ENCODE data around the gene IL12B. TPM values are rescaled to one million over a fixed set of nuclear protein-coding genes. Genes with fewer than 3 reads are reported as not detected.

IL12B gene
- total RNA-seq = not detected in 2 replicates

DNA sequence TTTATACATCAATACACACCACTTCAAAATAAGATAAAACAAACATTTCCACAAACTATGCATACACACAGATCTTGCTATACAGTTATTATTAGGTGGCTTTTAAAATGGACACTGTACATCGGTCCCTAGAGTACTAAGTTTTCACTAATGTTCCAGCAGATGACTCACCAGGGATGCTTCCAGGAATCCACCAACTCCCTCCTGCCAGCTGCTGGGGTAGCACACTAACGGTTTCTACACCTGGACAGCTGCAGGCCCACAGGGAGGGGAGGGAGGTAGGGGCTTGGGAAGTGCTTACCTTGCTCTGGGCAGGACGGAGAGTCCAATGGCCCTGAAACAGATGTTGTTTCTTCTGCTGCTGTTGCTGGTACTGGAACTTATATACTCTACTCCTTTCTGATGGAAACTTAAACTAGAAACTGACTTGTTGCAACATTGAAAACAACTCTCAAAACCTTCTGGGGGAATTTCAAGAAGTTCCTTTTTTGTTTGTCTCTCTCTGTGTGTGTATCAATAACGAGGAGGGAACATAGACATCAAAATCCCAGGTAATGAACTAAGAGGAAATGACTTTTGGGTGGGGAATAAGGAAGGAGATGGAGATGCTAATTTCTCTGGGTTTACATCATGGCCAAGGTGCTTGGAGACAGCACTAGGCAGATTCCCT, at the start of gene IL12B:
TSS of gene IL12B (minus strand) at position 357 of the 670 bp plus-strand sequence. CDS start 3,705 bp downstream, outside the sequence.

Other genes with a start within 250 kb of the IL12B start
- gene EBF1, start 230.6 kb downstream of the IL12B start, total RNA-seq = 3.2 and 4.2 TPM in 2 replicates
- 43.7 and 50.1 TPM in 2 replicates for gene RNF145, start 120.9 kb downstream of the IL12B start, total RNA-seq
- 13.5 and 15.2 TPM in 2 replicates for gene UBLCP1, start 67.2 kb downstream of the IL12B start, total RNA-seq